ENCODE data around the gene OPHN1. TPM values are rescaled to one million over a fixed set of nuclear protein-coding genes. Genes with fewer than 3 reads are reported as not detected.

OPHN1 gene
- polyA plus RNA-seq, 3 donors, result 0.20 to 0.82 (median 0.73) TPM

- Histone ChIP-seq H2AFZ (ENCODE audit: insufficient read depth, low read depth, low read length, poor library complexity, severe bottlenecking) (no peak overlapping the region), H3K9me3 (replicated peaks in 1 of 2; ENCODE audit: control insufficient read depth in 1 of 2, insufficient read depth in 1 of 2, low read length in 2 of 2) (no peaks in the 10 kb centered on the region), H3K4me1 (ENCODE audit: control insufficient read depth in 1 of 2, insufficient read depth in 2 of 2, low read length in 2 of 2) (no peaks in the 10 kb centered on the region), H4K20me1 (ENCODE audit: insufficient read depth, low read length) (no peaks in the 10 kb centered on the region), H3K4me2 (replicated peaks; ENCODE audit: extremely low read depth, low read length, poor library complexity, severe bottlenecking) (no peak overlapping the region), H3K27ac (ENCODE audit: low read depth in 1 of 2, low read length in 2 of 2) (no peak overlapping the region), H3K4me3 (replicated peaks in 1 of 3; ENCODE audit: low read depth in 2 of 3, low read length in 3 of 3) (no peak overlapping the region), H3K27me3 (ENCODE audit: control insufficient read depth in 2 of 2, insufficient read depth in 2 of 2, low read length in 2 of 2) (no peaks in the 10 kb centered on the region), H3K79me2 (ENCODE audit: insufficient read depth, low read length) (no peaks in the 10 kb centered on the region), H3K36me3 (replicated peaks in 1 of 2; ENCODE audit: control insufficient read depth in 1 of 2, insufficient read depth in 2 of 2, low read length in 2 of 2) (no peaks in the 10 kb centered on the region), H3K9ac (ENCODE audit: insufficient read depth, low read length, poor library complexity, severe bottlenecking) (no peak overlapping the region)
- WGBS (ENCODE audit: insufficient coverage), result 100% methylated on average over 2 of the region's 11 CpGs
- peaks cover 0 to 3% (median 0%) of the 10 kb centered on the region in 7 donors for H3K9me3 Mint-ChIP-seq
- no peak overlapping the region for H3K4me3 Mint-ChIP-seq
- TF ChIP-seq CTCF (IDR thresholded peaks at IDR 0.05), result no peak
- no peaks in the 10 kb centered on the region for H3K36me3 Mint-ChIP-seq
- H3K27ac Mint-ChIP-seq, result no peak overlapping the region
- DNase-seq, result no peak
- no peaks in the 10 kb centered on the region for H3K4me1 Mint-ChIP-seq
- peaks cover 0 to 3% (median 2%) of the 10 kb centered on the region in 3 donors for H3K27me3 Mint-ChIP-seq (ENCODE audit: low read depth in 3 of 3)
- intact Hi-C loops (cut with micrococcal nuclease), result no loop called here
Observed at GRCh38 chrX:68254738-68255645, 178.3 kb downstream of the OPHN1 start.

GRCh38 chrX:68252664-68253063 lies 180.6 kb downstream of the OPHN1 start:
- Histone ChIP-seq H3K27ac (ENCODE audit: low read depth in 1 of 2, low read length in 2 of 2) (no peak overlapping the region), H3K9ac (ENCODE audit: insufficient read depth, low read length, poor library complexity, severe bottlenecking) (no peak overlapping the region), H3K27me3 (ENCODE audit: control insufficient read depth in 2 of 2, insufficient read depth in 2 of 2, low read length in 2 of 2) (no peaks in the 10 kb centered on the region), H3K4me3 (replicated peaks in 1 of 3; ENCODE audit: low read depth in 2 of 3, low read length in 3 of 3) (no peak overlapping the region), H3K79me2 (ENCODE audit: insufficient read depth, low read length) (no peaks in the 10 kb centered on the region), H3K36me3 (replicated peaks in 1 of 2; ENCODE audit: control insufficient read depth in 1 of 2, insufficient read depth in 2 of 2, low read length in 2 of 2) (no peaks in the 10 kb centered on the region), H3K4me2 (replicated peaks; ENCODE audit: extremely low read depth, low read length, poor library complexity, severe bottlenecking) (no peak overlapping the region), H2AFZ (ENCODE audit: insufficient read depth, low read depth, low read length, poor library complexity, severe bottlenecking) (no peak overlapping the region), H3K9me3 (replicated peaks in 1 of 2; ENCODE audit: control insufficient read depth in 1 of 2, insufficient read depth in 1 of 2, low read length in 2 of 2) (no peaks in the 10 kb centered on the region), H3K4me1 (ENCODE audit: control insufficient read depth in 1 of 2, insufficient read depth in 2 of 2, low read length in 2 of 2) (no peaks in the 10 kb centered on the region), H4K20me1 (ENCODE audit: insufficient read depth, low read length) (no peaks in the 10 kb centered on the region)
- Mint-ChIP-seq H3K9me3 (peaks cover 0 to 3% (median 0%) of the 10 kb centered on the region in 7 donors), H3K36me3 (no peaks in the 10 kb centered on the region), H3K4me3 (no peak overlapping the region), H3K4me1 (no peaks in the 10 kb centered on the region), H3K27me3 (ENCODE audit: low read depth in 3 of 3) (peaks cover 0 to 2% (median 0%) of the 10 kb centered on the region in 3 donors), H3K27ac (peak overlapping the region in 1 of 7 donors; percentile 11)
- no peak for TF ChIP-seq CTCF (IDR thresholded peaks at IDR 0.05)
- DNase-seq, result no peak
- no CpG with 5 or more reads among the region's 2 CpGs for WGBS (ENCODE audit: insufficient coverage)
- intact Hi-C loops (cut with micrococcal nuclease), result no loop called here

Data from CD14-positive monocyte (primary cell).